Measurements from ENCODE around the gene TNNI3K. TPM values are rescaled to one million over a fixed set of nuclear protein-coding genes. Genes with fewer than 3 reads are reported as not detected.
A peak's percentile ranks its signal among the peaks of the same experiment; 100 is the strongest.

Gene TNNI3K
- total RNA-seq, 1 experiment from 2014 or later = 0.49 TPM

DNA sequence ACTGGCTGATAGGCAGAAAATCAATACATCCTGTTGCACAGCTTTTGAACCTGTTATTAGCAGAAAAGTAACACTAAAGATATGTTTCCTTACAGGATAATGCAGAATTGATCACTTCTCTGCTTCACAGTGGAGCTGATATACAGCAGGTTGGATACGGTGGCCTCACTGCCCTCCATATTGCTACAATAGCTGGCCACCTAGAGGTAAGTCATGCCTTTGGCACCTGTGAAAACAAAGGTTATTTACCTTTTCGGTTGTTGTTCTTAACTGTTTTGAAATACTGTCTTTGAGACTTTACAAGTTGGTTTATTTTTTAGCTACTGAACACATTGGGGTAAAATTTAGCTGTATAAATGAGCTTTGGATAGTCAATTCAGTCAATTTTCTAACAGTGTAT lies 36.3 kb downstream of the TNNI3K start:
- H3K79me2 ChIP-seq (ENCODE audit: insufficient read depth, low read length) = no peaks in the 10 kb centered on the region
- H3K9me3 ChIP-seq (ENCODE audit: control insufficient read depth in 1 of 2, insufficient read depth in 1 of 2, low read depth in 1 of 2, low read length in 2 of 2) = no peaks in the 10 kb centered on the region
- no peaks in the 10 kb centered on the region for H3K9me2 ChIP-seq (ENCODE audit: insufficient read depth)
- ChIA-PET RAD21 (ENCODE audit: low non-redundant PET in 1 of 2, low total read pairs in 2 of 2, uncharacterized antibody in 2 of 2, unreplicated experiment in 2 of 2) (no interaction called here), CTCF (no interaction called here), POLR2A (no interaction called here)
- H3K4me1 ChIP-seq (ENCODE audit: control insufficient read depth in 1 of 2, insufficient read depth in 2 of 2, low read length in 2 of 2) = no peaks in the 10 kb centered on the region
- H3K9ac ChIP-seq (ENCODE audit: low read length) = no peak overlapping the region
- no peak overlapping the region for H3K4me3 ChIP-seq (replicated peaks in 1 of 2; ENCODE audit: low read depth in 1 of 2, low read length in 2 of 2)
- H2AFZ ChIP-seq (ENCODE audit: low read depth, low read length, poor library complexity, severe bottlenecking) = no peak overlapping the region
- TF ChIP-seq YY1 (IDR thresholded peaks at IDR 0.05; ENCODE audit: extremely low read depth, insufficient replicate concordance, low read depth, low read length) = no peak
- TF ChIP-seq, protein P1, sequence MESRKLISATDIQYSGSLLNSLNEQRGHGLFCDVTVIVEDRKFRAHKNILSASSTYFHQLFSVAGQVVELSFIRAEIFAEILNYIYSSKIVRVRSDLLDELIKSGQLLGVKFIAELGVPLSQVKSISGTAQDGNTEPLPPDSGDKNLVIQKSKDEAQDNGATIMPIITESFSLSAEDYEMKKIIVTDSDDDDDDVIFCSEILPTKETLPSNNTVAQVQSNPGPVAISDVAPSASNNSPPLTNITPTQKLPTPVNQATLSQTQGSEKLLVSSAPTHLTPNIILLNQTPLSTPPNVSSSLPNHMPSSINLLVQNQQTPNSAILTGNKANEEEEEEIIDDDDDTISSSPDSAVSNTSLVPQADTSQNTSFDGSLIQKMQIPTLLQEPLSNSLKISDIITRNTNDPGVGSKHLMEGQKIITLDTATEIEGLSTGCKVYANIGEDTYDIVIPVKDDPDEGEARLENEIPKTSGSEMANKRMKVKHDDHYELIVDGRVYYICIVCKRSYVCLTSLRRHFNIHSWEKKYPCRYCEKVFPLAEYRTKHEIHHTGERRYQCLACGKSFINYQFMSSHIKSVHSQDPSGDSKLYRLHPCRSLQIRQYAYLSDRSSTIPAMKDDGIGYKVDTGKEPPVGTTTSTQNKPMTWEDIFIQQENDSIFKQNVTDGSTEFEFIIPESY (IDR thresholded peaks at IDR 0.05; ENCODE audit: extremely low read depth, insufficient replicate concordance, low read length) = no peak
- TF ChIP-seq SRF (IDR thresholded peaks at IDR 0.05; ENCODE audit: low read depth) = no peak
- TF ChIP-seq, protein P2, sequence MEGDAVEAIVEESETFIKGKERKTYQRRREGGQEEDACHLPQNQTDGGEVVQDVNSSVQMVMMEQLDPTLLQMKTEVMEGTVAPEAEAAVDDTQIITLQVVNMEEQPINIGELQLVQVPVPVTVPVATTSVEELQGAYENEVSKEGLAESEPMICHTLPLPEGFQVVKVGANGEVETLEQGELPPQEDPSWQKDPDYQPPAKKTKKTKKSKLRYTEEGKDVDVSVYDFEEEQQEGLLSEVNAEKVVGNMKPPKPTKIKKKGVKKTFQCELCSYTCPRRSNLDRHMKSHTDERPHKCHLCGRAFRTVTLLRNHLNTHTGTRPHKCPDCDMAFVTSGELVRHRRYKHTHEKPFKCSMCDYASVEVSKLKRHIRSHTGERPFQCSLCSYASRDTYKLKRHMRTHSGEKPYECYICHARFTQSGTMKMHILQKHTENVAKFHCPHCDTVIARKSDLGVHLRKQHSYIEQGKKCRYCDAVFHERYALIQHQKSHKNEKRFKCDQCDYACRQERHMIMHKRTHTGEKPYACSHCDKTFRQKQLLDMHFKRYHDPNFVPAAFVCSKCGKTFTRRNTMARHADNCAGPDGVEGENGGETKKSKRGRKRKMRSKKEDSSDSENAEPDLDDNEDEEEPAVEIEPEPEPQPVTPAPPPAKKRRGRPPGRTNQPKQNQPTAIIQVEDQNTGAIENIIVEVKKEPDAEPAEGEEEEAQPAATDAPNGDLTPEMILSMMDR (IDR thresholded peaks at IDR 0.05 in 2 of 3, conservative IDR thresholded peaks at IDR 0.05 in 1 of 3; ENCODE audit: borderline replicate concordance in 1 of 3, insufficient read depth in 1 of 3, low read depth in 2 of 3, low read length in 2 of 3) = peak in 1 of 3 experiments; percentile 20; a peak in 1 of 6 replicates
- TF ChIP-seq, protein P3, sequence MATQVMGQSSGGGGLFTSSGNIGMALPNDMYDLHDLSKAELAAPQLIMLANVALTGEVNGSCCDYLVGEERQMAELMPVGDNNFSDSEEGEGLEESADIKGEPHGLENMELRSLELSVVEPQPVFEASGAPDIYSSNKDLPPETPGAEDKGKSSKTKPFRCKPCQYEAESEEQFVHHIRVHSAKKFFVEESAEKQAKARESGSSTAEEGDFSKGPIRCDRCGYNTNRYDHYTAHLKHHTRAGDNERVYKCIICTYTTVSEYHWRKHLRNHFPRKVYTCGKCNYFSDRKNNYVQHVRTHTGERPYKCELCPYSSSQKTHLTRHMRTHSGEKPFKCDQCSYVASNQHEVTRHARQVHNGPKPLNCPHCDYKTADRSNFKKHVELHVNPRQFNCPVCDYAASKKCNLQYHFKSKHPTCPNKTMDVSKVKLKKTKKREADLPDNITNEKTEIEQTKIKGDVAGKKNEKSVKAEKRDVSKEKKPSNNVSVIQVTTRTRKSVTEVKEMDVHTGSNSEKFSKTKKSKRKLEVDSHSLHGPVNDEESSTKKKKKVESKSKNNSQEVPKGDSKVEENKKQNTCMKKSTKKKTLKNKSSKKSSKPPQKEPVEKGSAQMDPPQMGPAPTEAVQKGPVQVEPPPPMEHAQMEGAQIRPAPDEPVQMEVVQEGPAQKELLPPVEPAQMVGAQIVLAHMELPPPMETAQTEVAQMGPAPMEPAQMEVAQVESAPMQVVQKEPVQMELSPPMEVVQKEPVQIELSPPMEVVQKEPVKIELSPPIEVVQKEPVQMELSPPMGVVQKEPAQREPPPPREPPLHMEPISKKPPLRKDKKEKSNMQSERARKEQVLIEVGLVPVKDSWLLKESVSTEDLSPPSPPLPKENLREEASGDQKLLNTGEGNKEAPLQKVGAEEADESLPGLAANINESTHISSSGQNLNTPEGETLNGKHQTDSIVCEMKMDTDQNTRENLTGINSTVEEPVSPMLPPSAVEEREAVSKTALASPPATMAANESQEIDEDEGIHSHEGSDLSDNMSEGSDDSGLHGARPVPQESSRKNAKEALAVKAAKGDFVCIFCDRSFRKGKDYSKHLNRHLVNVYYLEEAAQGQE (IDR thresholded peaks at IDR 0.05; ENCODE audit: low read depth) = no peak
- TF ChIP-seq ELF1 (IDR thresholded peaks at IDR 0.05; ENCODE audit: borderline replicate concordance, low read depth) = no peak
- no peak for TF ChIP-seq CEBPB (IDR thresholded peaks at IDR 0.05; ENCODE audit: low read depth)
- H4K20me1 ChIP-seq (ENCODE audit: insufficient read depth) = no peaks in the 10 kb centered on the region
- BruUV-seq (replicated peaks) = no TSS peak
- H3K4me2 ChIP-seq (ENCODE audit: low read length) = no peak overlapping the region
- no peak overlapping the region for H3K27ac ChIP-seq (ENCODE audit: low read depth, low read length)
- intact Hi-C loops (cut with micrococcal nuclease) = no loop called here
- no peaks in the 10 kb centered on the region for H3K27me3 ChIP-seq (ENCODE audit: insufficient read depth, low read length)
- H3K36me3 ChIP-seq (ENCODE audit: control insufficient read depth in 1 of 2, insufficient read depth in 2 of 2, low read length in 2 of 2) = no peaks in the 10 kb centered on the region
- ATAC-seq = no peak
- DNase-seq (ENCODE audit: low read depth, low spot score) = no peak
